Motor neuron (in vitro differentiated cells): ENCODE measurements around the gene PRR3. TPM values are rescaled to one million over a fixed set of nuclear protein-coding genes. Genes with fewer than 3 reads are reported as not detected.

Experiments
- ATAC-seq, 8 experiments: fragments of 200-7000 bp; cut with Tn5 transposase; replicated peaks in 6 of 8; 2 replicates each; pipeline ENCODE4 v1.8.0; 2021; ENCODE audit warnings: mild to moderate bottlenecking in 8 of 8, moderate library complexity in 8 of 8
- H3K27ac ChIP-seq, 2 donors: fragments of 250-450 bp; sonication (Bioruptor Pico); 2 replicates each; pipeline ENCODE4 v1.9.0; 2021; ENCODE audit warnings: antibody characterized with exemption in 2 of 2, mild to moderate bottlenecking in 2 of 2, moderate library complexity in 1 of 2
- H3K4me1 ChIP-seq, 2 donors: fragments of 250-450 bp; sonication (Bioruptor Pico); replicated peaks in 1 of 2; 2 replicates each; pipeline ENCODE4 v1.6.1; 2021; ENCODE audit warnings: antibody characterized with exemption in 2 of 2, mild to moderate bottlenecking in 2 of 2, moderate library complexity in 1 of 2
- H3K4me3 ChIP-seq, 5 donors: fragments of 250-450 bp; sonication (Bioruptor Pico); 2 replicates each; pipeline ENCODE4 v1.9.0; 2021; ENCODE audit warnings: antibody characterized with exemption in 5 of 5, mild to moderate bottlenecking in 5 of 5, moderate library complexity in 4 of 5
- WGBS, 10 experiments: fragments of 450-650 bp; shearing (Covaris generic); methylation state at CpG; one replicate each; pipeline ENCODE4 v1.0.0; 2022; 5-methylcytosine and 5-hydroxymethylcytosine counted together
- in situ Hi-C, 9 experiments: fragments of 400-800 bp; cut with MboI; loops; one replicate each; pipeline ENCODE4 v1.15.0; 2021; ENCODE audit warnings: low sequenced_read_pairs in 9 of 9, low pct_unique_long_range_greater_than_20kb in 2 of 9; ENCODE audit not compliant: unreplicated experiment in 9 of 9
- total RNA-seq, 8 experiments: library from RNA; unstranded; fragments of 300-600 nt; gene quantifications; 2 replicates each; pipeline versions ENCODE4 v1.2.3 to v1.2.4, GENCODE V29; 2022

Gene PRR3
- total RNA-seq, 8 experiments from 2014 or later = 11.2 to 41.1 (median 32.4) TPM

DNA sequence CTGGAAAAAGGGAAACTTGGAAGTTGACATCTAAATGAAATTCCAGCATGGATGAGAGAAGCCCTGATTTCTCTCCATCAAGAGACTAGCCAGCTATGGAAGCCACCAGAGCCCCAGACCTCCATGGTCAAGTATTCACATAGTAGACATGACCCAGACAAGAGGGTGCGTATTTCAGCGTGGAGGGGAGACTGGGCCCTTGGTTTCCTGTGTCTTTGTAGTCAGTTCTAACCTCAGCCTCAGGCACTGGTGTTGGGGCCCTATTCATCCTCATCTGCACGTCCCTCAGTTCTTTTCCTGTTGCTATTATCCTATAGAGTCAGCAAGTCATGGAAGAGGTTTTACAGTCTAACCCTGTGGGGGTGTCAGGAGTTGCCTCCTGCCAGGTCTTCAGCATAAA lies 13.3 kb upstream of the PRR3 start:
- H3K4me1 ChIP-seq = peaks cover 0 to 3% of the 10 kb centered on the region in 2 donors
- 33 to 100% (median 84%) methylated on average over 1 to 3 of the region's 3 CpGs; no CpG with 5 or more reads in 6 of the 10 experiments for WGBS, 10 experiments
- H3K27ac ChIP-seq = no peak overlapping the region
- in situ Hi-C loops = loop anchor here in 2 of 9 experiments (10.0 to 25.0 kb wide), 2 partner anchors 59 to 543 kb away; partner anchors contain the start of gene HLA-E (in 1 of the 2)
- no peak for ATAC-seq
- no peak overlapping the region for H3K4me3 ChIP-seq

DNA sequence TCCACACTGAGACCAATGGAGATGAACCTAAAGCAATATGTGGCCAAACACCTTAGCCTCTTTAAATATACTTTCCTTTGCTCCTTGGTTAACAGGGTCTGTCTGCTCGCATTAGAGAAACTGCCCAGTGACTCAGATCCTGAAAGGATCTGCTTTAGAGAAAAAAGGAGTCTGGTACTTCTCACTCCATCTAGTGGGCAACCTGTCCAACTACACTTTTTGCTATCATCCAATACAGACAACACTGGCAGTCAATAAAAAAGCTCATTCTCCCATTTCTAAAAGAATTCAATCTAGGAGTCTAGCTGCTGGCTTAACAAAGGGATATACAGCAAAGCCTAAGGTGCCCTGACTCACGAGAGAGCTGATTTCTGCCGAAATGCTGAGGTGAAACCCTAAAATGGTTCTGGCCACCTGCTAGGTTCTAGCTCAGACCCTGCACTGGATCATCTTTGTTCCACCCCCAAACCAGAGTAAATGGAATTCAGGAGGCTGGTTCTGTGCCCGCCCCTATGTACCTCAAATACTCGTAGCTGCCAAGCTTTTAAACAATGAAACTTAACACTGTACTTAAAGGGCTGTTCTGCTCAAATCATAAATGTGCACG lies 12.3 kb upstream of the PRR3 start:
- Histone ChIP-seq H3K4me1 (peaks cover 0 to 3% of the 10 kb centered on the region in 2 donors), H3K4me3 (no peak overlapping the region), H3K27ac (no peak overlapping the region)
- WGBS, 10 experiments = 0 to 50% (median 31%) methylated on average over 1 to 6 of the region's 6 CpGs; no CpG with 5 or more reads in 1 of the 10 experiments
- peak; percentile 70 to 84 (median 76) for ATAC-seq
- in situ Hi-C loops = loop anchor here in 2 of 9 experiments (10.0 to 25.0 kb wide), 2 partner anchors 60 to 543 kb away; partner anchors contain the start of gene HLA-E (in 1 of the 2)

DNA sequence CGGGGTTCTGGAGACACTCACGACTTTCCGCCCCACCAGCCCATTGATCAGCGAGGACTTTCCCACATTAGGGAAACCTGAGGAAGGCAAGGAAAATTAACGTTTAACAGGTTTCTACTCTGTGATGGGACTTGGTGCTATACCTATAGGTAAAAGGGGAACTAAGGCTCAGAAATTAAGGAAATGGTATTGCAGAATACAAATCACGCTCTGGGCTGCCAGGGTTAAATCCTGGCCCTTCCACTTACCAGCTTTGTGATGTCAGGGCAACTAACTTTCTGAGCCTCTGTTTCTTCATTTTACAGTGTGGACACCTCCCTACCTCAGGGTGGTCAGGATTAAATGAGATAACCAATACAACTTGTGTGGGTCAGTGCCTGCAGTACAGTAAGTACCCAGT lies 9.6 kb upstream of the PRR3 start:
- WGBS, 10 experiments = 75 to 100% (median 95%) methylated on average over 2 to 5 of the region's 6 CpGs; no CpG with 5 or more reads in 4 of the 10 experiments
- H3K4me3 ChIP-seq = no peak overlapping the region
- H3K4me1 ChIP-seq = no peaks in the 10 kb centered on the region
- no peak for ATAC-seq
- in situ Hi-C loops = loop anchor here in 2 of 9 experiments (10.0 to 25.0 kb wide), 2 partner anchors 63 to 540 kb away; partner anchors contain the start of gene HLA-E (in 1 of the 2)
- H3K27ac ChIP-seq = no peak overlapping the region

DNA sequence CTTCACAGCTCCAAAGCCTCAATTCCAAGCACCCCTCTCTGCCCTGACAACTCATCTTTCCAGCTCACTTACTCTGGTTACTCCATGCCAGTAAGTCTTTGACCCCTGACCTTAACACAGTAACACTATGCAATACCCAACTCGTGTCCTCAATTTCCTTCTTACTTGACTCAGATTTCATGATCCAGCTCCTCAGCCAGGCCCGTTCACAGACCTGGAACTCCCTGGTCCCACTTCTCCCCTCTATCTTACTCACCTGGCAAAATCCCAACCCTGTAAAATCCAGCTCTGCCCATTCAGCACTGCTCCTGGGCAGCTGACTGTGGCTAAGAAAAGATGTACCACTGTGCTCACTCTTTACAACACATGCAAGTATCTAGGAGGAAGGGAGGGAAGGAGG lies 8.7 kb upstream of the PRR3 start:
- in situ Hi-C loops = loop anchor here in 2 of 9 experiments (10.0 to 25.0 kb wide), 2 partner anchors 64 to 539 kb away; partner anchors contain the start of gene HLA-E (in 1 of the 2)
- 25 to 93% (median 67%) methylated on average over 1 to 2 of the region's 2 CpGs; no CpG with 5 or more reads in 5 of the 10 experiments for WGBS, 10 experiments
- no peak overlapping the region for H3K4me3 ChIP-seq
- H3K27ac ChIP-seq = no peak overlapping the region
- no peaks in the 10 kb centered on the region for H3K4me1 ChIP-seq
- ATAC-seq = no peak

DNA sequence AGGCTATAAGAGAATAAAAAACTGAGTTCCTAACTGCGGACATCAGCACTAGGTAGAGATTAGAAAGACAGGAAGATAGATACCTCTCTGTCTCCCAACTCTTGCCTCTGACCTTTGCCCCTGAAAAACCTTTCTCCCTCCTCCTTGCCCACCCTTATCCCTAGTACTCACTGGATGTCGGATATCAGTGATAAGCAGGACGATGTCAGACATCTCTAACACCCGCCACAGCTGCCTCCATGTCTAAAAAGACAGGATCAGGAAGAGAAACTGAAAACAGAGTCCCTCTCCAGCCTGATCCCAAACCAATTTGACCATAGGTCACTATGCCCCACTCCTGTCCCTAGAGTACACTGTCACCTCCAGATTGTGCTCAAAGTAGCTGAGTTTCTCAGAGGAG lies 2.7 kb upstream of the PRR3 start:
- 60 to 100% (median 92%) methylated on average over 1 to 4 of the region's 4 CpGs; no CpG with 5 or more reads in 1 of the 10 experiments for WGBS, 10 experiments
- ATAC-seq = no peak
- H3K27ac ChIP-seq = no peak overlapping the region
- H3K4me3 ChIP-seq = peak overlapping the region in 1 of 5 donors; percentile 97
- H3K4me1 ChIP-seq = peaks cover 9 to 13% of the 10 kb centered on the region in 2 donors
- in situ Hi-C loops = no loop called here

DNA sequence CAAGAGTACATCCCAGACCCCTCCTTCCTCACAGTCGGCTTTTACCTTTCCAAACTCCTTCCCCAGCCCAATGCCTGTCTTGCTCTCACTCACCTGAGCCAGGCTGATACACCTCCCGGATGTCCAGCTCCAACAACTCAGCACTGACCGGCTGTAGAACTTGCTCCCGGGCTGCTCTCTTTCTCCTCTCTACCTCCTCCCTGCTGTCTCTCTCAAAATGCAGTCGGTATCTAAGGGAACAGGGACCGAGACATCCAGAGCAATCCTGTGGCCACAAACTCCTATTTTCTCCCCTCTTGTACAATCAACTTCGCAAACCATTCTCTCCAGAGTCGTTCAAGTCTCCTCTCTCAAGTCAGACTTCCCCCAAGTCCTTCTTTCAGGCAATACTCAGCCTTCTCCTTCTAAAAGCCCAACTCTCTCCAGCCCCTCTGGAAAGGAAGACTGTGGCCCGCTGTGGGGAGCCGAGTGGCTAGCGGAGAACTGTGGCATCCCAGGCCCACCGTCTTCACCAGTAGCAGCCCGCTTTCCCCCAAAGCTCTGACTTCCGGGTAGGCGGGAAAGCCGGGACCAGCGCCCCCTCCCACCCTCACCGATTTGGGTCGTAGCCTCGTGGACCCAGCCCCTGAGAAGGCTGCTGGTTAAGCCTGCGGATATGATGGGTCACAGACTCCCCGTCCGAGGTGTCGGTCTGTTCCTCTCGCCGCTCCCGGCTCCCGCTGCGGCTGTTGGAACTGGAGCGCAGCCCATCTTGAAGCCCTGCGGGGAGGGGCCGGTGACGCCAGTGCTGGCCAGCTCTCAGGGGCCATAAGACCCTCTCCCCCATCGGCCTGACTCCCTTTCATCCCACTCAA lies 1.9 kb upstream of the PRR3 start:
- in situ Hi-C loops = no loop called here
- H3K4me1 ChIP-seq = peaks cover 9 to 13% of the 10 kb centered on the region in 2 donors
- ATAC-seq = peak; percentile 5 to 21 (median 12)
- H3K27ac ChIP-seq = peak overlapping the region; percentile 94 to 97
- H3K4me3 ChIP-seq = peak overlapping the region; percentile 79 to 98 (median 91)
- WGBS, 10 experiments = 0 to 35% (median 15%) methylated on average over 2 to 14 of the region's 34 CpGs; no CpG with 5 or more reads in 1 of the 10 experiments

DNA sequence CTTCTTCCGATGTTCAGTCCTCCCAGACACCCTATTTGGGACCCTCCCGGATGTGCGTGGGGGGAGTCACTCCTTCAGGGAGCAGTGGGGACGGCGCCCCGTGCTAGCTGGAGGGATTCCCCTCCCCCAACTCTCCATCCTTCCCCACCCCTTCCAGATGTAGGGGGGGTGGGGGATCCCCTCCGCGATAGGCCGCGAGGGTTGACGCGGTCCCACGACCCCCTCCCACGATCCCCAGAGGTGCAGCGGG lies 1.4 kb upstream of the PRR3 start:
- no CpG with 5 or more reads among the region's 15 CpGs for WGBS, 10 experiments
- in situ Hi-C loops = no loop called here
- H3K4me1 ChIP-seq = peaks cover 9 to 13% of the 10 kb centered on the region in 2 donors

DNA sequence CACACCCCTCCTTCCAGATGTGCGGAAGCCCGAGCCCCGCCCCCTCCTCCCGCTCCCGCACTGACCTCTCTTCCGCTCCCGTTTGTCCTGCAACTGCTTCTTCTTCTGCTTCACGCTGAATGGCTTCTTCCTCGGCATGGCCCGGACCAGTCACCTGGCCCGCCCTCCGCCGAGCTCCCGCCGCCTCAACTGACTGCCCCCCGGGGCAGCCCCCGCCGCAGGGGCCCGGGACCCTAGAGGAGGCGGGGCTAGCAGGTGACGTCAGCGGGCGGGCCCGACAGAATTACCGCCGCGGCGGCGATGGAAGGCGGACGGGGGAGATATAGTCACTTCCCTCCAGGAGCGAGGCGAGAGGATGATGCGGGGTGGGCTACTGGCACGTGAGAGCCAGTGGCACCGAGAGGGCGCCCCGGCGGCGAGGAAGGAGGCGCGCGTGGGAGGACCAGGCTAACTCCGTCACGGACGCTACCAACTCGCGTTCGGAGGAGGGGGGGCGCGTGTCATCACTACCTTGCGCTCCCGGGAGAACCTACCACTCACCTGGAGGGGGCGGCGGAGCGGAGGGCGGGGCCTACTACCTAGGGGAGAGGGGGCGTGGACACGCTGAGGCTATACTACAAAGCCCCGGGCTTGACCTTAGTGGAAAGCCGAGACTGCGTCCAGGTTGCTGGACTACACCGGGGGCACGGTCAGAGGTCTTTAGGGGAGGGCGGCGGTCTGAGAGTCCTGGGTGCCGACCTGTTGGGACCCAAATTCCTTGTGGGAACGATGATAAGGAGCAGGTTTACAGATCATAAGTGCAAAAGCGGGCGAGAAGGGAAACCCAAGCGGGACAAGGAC lies 809 bp upstream of the PRR3 start, which contains the start of gene GNL1:
TSS of gene GNL1 (minus strand) at position 424 of the 840 bp plus-strand sequence. CDS start at position 138, 286 bp downstream.
- Histone ChIP-seq H3K27ac (peak within 1 kb of the TSS; percentile 94 to 97), H3K4me3 (peak within 1 kb of the TSS; percentile 79 to 98 (median 91)), H3K4me1 (peaks cover 9 to 13% of the 10 kb centered on the region in 2 donors)
- in situ Hi-C loops = no loop called here
- ATAC-seq = peak; percentile 53 to 78 (median 74)
- WGBS, 10 experiments = 0% methylated on average over 2 to 14 of the region's 71 CpGs; no CpG with 5 or more reads in 4 of the 10 experiments

More for the DNA sequence above, 1.4 kb upstream of the PRR3 start:
- no peak for ATAC-seq
- H3K4me3 ChIP-seq = peak overlapping the region; percentile 79 to 98 (median 91)
- H3K27ac ChIP-seq = peak overlapping the region; percentile 94 to 97

DNA sequence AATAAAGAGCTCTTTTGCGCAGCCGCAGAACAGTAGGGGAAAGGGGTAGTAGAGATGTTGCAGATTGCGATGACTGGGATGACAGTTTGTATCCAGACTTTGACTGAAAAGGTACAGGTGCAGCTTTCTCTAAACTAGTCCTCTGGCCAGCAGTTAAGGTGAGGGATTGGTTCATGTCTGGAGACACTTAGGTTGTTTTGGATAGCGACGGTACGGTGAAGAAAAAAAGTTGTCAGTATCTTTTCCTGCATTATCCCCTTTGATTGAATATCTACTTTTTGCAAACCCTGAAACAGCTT lies 537 bp downstream of the PRR3 start:
- no peak for ATAC-seq
- Histone ChIP-seq H3K4me1 (peaks cover 9 to 13% of the 10 kb centered on the region in 2 donors), H3K4me3 (peak overlapping the region; percentile 79 to 98 (median 91)), H3K27ac (peak overlapping the region; percentile 94 to 97)
- WGBS, 10 experiments = 0 to 38% (median 4%) methylated on average over 1 to 6 of the region's 6 CpGs; no CpG with 5 or more reads in 1 of the 10 experiments
- in situ Hi-C loops = no loop called here

DNA sequence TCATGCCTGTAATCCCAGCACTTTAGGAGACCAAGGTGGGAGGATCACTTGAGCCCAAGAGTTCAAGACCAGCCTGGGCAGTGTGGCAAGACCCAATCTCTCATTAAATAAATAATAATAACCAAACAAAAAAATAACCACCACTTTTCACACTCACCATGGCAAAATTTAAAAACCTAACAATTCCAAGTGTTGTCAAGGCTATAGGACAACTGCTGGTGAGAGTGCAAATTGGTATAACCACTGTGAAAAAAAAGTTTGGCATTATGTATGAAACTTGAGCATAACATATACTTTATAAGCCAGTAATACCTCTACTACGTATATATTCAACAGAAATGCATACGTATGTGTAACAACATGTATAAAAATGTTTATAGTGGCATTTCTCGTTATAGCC lies 3.8 kb downstream of the PRR3 start:
- Histone ChIP-seq H3K4me3 (no peak overlapping the region), H3K27ac (no peak overlapping the region), H3K4me1 (peaks cover 3 to 7% of the 10 kb centered on the region in 2 donors)
- in situ Hi-C loops = no loop called here
- WGBS, 10 experiments = 88 to 100% (median 100%) methylated on average over 1 to 3 of the region's 3 CpGs; no CpG with 5 or more reads in 1 of the 10 experiments
- no peak for ATAC-seq

DNA sequence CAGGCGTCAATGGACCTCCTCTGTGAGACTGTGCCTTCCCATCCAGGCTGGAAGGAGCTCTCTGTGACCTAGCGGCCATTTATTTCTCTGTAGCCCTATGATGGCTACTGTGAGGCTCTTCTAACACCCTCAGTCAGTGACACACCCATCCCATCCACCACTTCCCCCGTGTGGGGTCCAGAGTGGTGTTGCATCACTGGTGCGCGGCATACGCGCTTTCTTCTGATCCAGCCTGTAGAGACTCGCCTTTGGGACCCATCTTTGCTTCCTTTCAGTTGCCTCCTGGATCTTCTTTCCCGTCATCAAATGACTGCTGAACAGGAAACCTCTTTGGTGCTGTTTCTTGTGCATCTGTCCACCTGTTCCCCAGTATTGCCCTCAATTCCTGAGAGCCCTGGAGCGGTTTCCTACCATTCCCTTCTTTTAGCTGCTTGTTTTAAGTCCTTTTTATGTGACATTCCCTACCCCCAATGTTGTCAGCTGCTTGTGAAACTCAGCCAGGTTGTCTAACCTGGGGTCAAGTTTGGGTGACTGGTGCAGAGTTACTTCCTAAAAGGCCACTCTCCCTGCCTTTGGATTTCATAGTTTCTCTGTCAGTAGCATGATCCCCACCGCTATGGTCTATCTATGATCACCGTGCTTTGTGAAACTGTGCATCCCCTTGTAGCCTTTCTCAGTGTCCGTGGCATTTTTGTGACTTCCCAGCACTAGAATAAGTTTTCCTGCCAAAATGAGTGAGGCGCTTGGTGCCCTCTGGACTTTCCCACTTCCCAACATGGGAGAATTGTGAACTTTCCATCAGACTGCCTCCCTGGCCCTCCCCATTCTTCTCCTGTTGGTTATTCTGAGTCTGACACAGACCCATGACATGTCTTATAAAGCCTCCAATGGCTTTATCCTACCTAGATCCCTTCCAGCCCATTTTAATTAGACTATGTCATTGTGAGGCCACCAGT lies 5.7 kb downstream of the PRR3 start:
- Histone ChIP-seq H3K4me3 (no peak overlapping the region), H3K4me1 (peaks cover 3 to 7% of the 10 kb centered on the region in 2 donors), H3K27ac (no peak overlapping the region)
- 84 to 100% (median 93%) methylated on average over 1 to 11 of the region's 14 CpGs for WGBS, 10 experiments
- in situ Hi-C loops = no loop called here
- no peak for ATAC-seq

DNA sequence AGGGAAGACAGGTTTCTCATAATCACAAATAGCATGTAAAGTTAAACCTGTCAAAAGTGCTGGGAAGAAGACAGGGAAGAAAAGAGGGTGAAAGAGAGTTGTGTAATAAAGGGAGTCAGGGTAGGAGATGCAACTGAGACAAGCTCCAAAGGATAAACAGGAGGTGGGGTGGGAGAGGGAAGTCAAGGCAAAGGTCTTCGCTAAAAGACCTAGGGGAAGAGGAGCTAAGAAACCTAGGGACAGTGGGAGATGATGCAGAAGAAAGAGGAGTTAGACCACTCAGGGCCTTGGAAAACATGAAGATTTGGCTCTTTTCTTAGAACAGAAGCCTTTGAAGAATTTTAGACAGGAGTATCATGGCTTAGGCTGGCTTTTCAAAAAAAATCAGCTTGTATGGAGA lies 7.0 kb downstream of the PRR3 start:
- no peak overlapping the region for H3K27ac ChIP-seq
- in situ Hi-C loops = no loop called here
- no peaks in the 10 kb centered on the region for H3K4me1 ChIP-seq
- no peak for ATAC-seq
- no peak overlapping the region for H3K4me3 ChIP-seq
- 100% methylated on average over 1 of the region's 1 CpG; no CpG with 5 or more reads in 2 of the 10 experiments for WGBS, 10 experiments
